GM23248 (cell line): Measurements from ENCODE around the gene ZFP36. TPM values are rescaled to one million over a fixed set of nuclear protein-coding genes. Genes with fewer than 3 reads are reported as not detected.
A peak's percentile ranks its signal among the peaks of the same experiment; 100 is the strongest.

ENCODE experiments used
- DNase-seq: peaks from one replicate; pipeline ENCODE4 v3.0.0-alpha.2; 2015
- H2AFZ ChIP-seq: fragments of 200-600 bp; sonication (generic); 2 replicates; pipeline ENCODE4 v1.6.1; 2016; ENCODE audit warnings: antibody characterized with exemption
- H3F3A ChIP-seq: fragments of 200-600 bp; sonication (generic); 2 replicates; pipeline ENCODE4 v1.6.1; 2016; ENCODE audit warnings: mild to moderate bottlenecking, antibody characterized with exemption, mixed run types; ENCODE audit not compliant: insufficient read depth
- H3K27ac ChIP-seq: fragments of 200-600 bp; sonication (generic); 2 replicates; pipeline ENCODE4 v1.5.1; 2016; ENCODE audit warnings: mild to moderate bottlenecking
- H3K27me3 ChIP-seq: fragments of 200-600 bp; sonication (generic); replicated peaks from 2 replicates; pipeline ENCODE4 v1.6.1; 2016; ENCODE audit warnings: mild to moderate bottlenecking; ENCODE audit not compliant: insufficient read depth
- H3K36me3 ChIP-seq: fragments of 200-600 bp; sonication (generic); 2 replicates; pipeline ENCODE4 v1.6.1; 2016; ENCODE audit warnings: low read depth, mild to moderate bottlenecking
- H3K4me1 ChIP-seq: fragments of 200-600 bp; sonication (generic); 2 replicates; pipeline ENCODE4 v1.6.1; 2016; ENCODE audit warnings: mild to moderate bottlenecking; ENCODE audit not compliant: insufficient read depth
- H3K4me2 ChIP-seq: fragments of 200-600 bp; sonication (generic); one replicate; pipeline ENCODE4 v1.6.1; 2016; ENCODE audit warnings: mild to moderate bottlenecking; ENCODE audit not compliant: unreplicated experiment
- H3K4me3 ChIP-seq: fragments of 200-600 bp; sonication (generic); 2 replicates; pipeline ENCODE4 v1.5.1; 2016; ENCODE audit warnings: mild to moderate bottlenecking
- H3K79me2 ChIP-seq: fragments of 200-600 bp; sonication (generic); 2 replicates; pipeline ENCODE4 v1.6.1; 2016; ENCODE audit warnings: mild to moderate bottlenecking; ENCODE audit not compliant: insufficient read depth
- H3K9ac ChIP-seq: fragments of 200-600 bp; sonication (generic); 2 replicates; pipeline ENCODE4 v1.6.1; 2016; ENCODE audit warnings: mild to moderate bottlenecking
- H3K9me2 ChIP-seq: fragments of 200-600 bp; sonication (generic); 2 replicates; pipeline ENCODE4 v1.6.1; 2016; ENCODE audit warnings: mixed run types, mild to moderate bottlenecking, moderate library complexity; ENCODE audit not compliant: insufficient read depth
- H3K9me3 ChIP-seq: fragments of 200-600 bp; sonication (generic); one replicate; pipeline ENCODE4 v1.6.1; 2017; ENCODE audit warnings: low read depth
- H4K20me1 ChIP-seq: fragments of 200-600 bp; sonication (generic); 2 replicates; pipeline ENCODE4 v1.6.0; 2016; ENCODE audit not compliant: insufficient read depth
- EZH2 ChIP-seq: fragments of 200-600 bp; sonication (generic); IDR thresholded peaks from 2 replicates; pipeline ENCODE4 v1.6.1; 2018; ENCODE audit warnings: antibody characterized with exemption, mild to moderate bottlenecking; ENCODE audit not compliant: insufficient read depth, poor library complexity, severe bottlenecking
- EZH2phosphoT487 ChIP-seq: fragments of 200-600 bp; sonication (generic); IDR thresholded peaks from 2 replicates; pipeline ENCODE4 v1.6.1; 2018; ENCODE audit warnings: antibody characterized with exemption, moderate library complexity, mild to moderate bottlenecking, low read depth; ENCODE audit not compliant: insufficient read depth
- WGBS, 2 experiments: methylation state at CpG; one replicate each; pipeline ENCODE4 v1.1.6; 2015 to 2017; ENCODE audit warnings: low lambda C conversion rate in 2 of 2, low coverage in 1 of 2; ENCODE audit errors: missing lambda C conversion rate in 2 of 2; 5-methylcytosine and 5-hydroxymethylcytosine counted together
- in situ Hi-C: fragments of 300-500 bp; cut with MboI; formaldehyde crosslinking; loops from 2 replicates; pipeline ENCODE4 v1.15.0; 2020
- polyA plus RNA-seq: library from polyadenylated mRNA; unstranded; fragments of >200 nt; fragmentation: Nextera tagmentation; extraction: Ambion mirVana; gene quantifications from 2 replicates; pipeline ENCODE4 v1.2.1, GENCODE V29; 2016
- total RNA-seq: library from RNA; depleted of rRNA; stranded (reverse); fragments of >200 nt; shearing (Covaris generic); gene quantifications from 2 replicates; pipeline ENCODE4 v1.2.3, GENCODE V29; 2014

The ZFP36 gene
- total and polyA plus RNA-seq, 2 experiments from 2014 or later: 13.9 to 86.2 TPM

GRCh38 chr19:39415111-39416046, 8.7 kb downstream of the ZFP36 start:
- H3K4me3 ChIP-seq: no peak overlapping the region
- H3F3A ChIP-seq: peaks cover 16% of the 10 kb centered on the region
- H3K79me2 ChIP-seq: peaks cover 34% of the 10 kb centered on the region
- H3K4me1 ChIP-seq: peaks cover 13% of the 10 kb centered on the region
- in situ Hi-C loops: no loop called here
- no peak overlapping the region for H3K4me2 ChIP-seq
- H2AFZ ChIP-seq: no peak overlapping the region
- H3K27ac ChIP-seq: no peak overlapping the region
- 73 to 86% methylated on average over 27 to 35 of the region's 35 CpGs for WGBS, 2 experiments
- H3K27me3 ChIP-seq: no peaks in the 10 kb centered on the region
- H3K9ac ChIP-seq: peak overlapping the region; percentile 88; the same call in 1 of the 2 replicates
- no peaks in the 10 kb centered on the region for H3K9me3 ChIP-seq
- TF ChIP-seq EZH2 (no peak), EZH2phosphoT487 (no peak)
- no peak for DNase-seq
- no peaks in the 10 kb centered on the region for H4K20me1 ChIP-seq
- peaks cover 6% of the 10 kb centered on the region; the same call in 1 of the 2 replicates for H3K36me3 ChIP-seq
- H3K9me2 ChIP-seq: no peaks in the 10 kb centered on the region

- in situ Hi-C loops: no loop called here
- Histone ChIP-seq H3K4me3 (no peak overlapping the region), H3K4me1 (peaks cover 3% of the 10 kb centered on the region), H3K27me3 (no peaks in the 10 kb centered on the region), H3K9me2 (no peaks in the 10 kb centered on the region), H3K4me2 (no peak overlapping the region), H3K9ac (no peak overlapping the region), H3K9me3 (no peaks in the 10 kb centered on the region), H4K20me1 (no peaks in the 10 kb centered on the region), H2AFZ (no peak overlapping the region), H3K27ac (no peak overlapping the region), H3K79me2 (peaks cover 34% of the 10 kb centered on the region), H3F3A (peaks cover 5% of the 10 kb centered on the region), H3K36me3 (peaks cover 6% of the 10 kb centered on the region; the same call in 1 of the 2 replicates)
- TF ChIP-seq EZH2 (no peak), EZH2phosphoT487 (no peak)
- DNase-seq: no peak
- 89 to 92% methylated on average over 19 to 27 of the region's 27 CpGs for WGBS, 2 experiments
Observed at GRCh38 chr19:39416152-39417120, 9.8 kb downstream of the ZFP36 start.

GRCh38 chr19:39417463-39418181, 11.0 kb downstream of the ZFP36 start:
- H3K4me2 ChIP-seq: no peak overlapping the region
- TF ChIP-seq EZH2 (no peak), EZH2phosphoT487 (no peak)
- H2AFZ ChIP-seq: no peak overlapping the region
- no peak overlapping the region for H3K4me3 ChIP-seq
- DNase-seq: no peak
- H4K20me1 ChIP-seq: no peaks in the 10 kb centered on the region
- peaks cover 6% of the 10 kb centered on the region; the same call in 1 of the 2 replicates for H3K36me3 ChIP-seq
- in situ Hi-C loops: no loop called here
- no peak overlapping the region for H3K9ac ChIP-seq
- H3K27ac ChIP-seq: no peak overlapping the region
- no peaks in the 10 kb centered on the region for H3K9me2 ChIP-seq
- WGBS, 2 experiments: 94 to 97% methylated on average over 26 to 30 of the region's 30 CpGs
- H3K27me3 ChIP-seq: no peaks in the 10 kb centered on the region
- no peaks in the 10 kb centered on the region for H3K9me3 ChIP-seq
- H3K79me2 ChIP-seq: peaks cover 34% of the 10 kb centered on the region
- no peaks in the 10 kb centered on the region for H3F3A ChIP-seq
- no peaks in the 10 kb centered on the region for H3K4me1 ChIP-seq
